ENCODE measurements around the gene TNFRSF12A. TPM values are rescaled to one million over a fixed set of nuclear protein-coding genes. Genes with fewer than 3 reads are reported as not detected.

The TNFRSF12A gene
- total and polyA plus RNA-seq, 2 of the 13 experiments (the other 11 are each of a cell fraction or from before 2014, with no cell fraction given) = 61.9 to 66.0 TPM

DNA sequence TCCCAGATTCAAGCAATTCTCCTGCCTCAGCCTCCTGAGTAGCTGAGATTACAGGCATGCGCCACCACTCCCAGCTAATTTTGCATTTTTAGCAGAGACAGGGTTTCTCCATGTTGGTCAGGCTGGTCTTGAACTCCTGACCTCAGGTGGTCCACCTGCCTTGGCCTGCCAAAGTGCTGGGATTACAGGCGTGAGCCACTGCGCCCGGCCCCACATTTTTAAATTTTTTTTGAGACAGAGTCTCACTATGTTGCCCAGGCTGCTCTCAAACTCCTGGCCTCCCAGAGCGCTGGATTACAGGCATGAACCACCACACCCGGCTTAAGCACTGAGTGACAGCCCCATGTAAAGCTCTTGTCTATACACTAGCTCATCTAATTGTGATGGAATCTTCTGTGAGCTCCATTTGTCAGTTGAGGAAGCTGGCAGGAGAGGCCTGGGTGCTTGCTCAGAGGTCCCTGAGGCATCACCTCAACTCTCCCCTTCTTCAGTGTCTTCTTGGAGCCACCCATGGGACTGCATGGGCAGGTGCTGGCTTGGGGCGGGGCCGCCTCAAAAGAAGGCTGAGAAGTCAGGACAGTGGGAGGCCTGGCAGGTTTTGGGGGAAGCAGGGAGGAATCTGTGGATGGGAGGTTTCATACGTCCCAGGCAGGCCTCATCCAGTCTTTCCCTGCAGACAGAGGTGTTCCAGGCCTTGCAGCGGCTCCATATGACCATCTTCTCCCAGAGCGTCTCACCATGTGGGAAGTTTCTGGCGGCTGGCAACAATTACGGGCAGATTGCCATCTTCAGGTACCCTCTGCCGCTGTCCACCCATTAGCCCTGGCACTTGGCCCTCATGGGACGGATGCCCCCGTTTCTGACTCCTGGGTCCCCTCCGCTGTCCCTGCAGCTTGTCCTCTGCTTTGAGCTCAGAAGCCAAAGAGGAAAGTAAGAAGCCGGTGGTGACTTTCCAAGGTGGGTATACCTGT lies 5.1 kb downstream of the TNFRSF12A start:
- no peaks in the 10 kb centered on the region for H3K9me3 ChIP-seq (ENCODE audit: low read length)
- ATAC-seq (no peak), DNase-seq (ENCODE audit: low spot score) (no peak), FAIRE-seq (no peak)
- no peak overlapping the region for H3K4me3 ChIP-seq (replicated peaks in 1 of 3; ENCODE audit: insufficient read depth in 1 of 3, low read depth in 2 of 3, low read length in 3 of 3)
- H3K9ac ChIP-seq (ENCODE audit: insufficient read depth, low read depth, low read length) = no peak overlapping the region
- no peak for TF ChIP-seq ZNF335 (CRISPR knock-in tag; IDR thresholded peaks at IDR 0.05)
- TF ChIP-seq ZNF17 (CRISPR knock-in tag; IDR thresholded peaks at IDR 0.05) = no peak
- no peak for TF ChIP-seq ZNF710 (CRISPR knock-in tag; IDR thresholded peaks at IDR 0.05; ENCODE audit: borderline replicate concordance)
- no peak for TF ChIP-seq PHF8 (CRISPR knock-in tag; IDR thresholded peaks at IDR 0.05)
- no peak for TF ChIP-seq ATAD3A (CRISPR knock-in tag; IDR thresholded peaks at IDR 0.05)
- no peak overlapping the region for H3K27ac ChIP-seq (ENCODE audit: extremely low read length, insufficient read depth, low read length)
- intact Hi-C loops (cut with micrococcal nuclease; ENCODE audit: unreplicated experiment) = no loop called here
- ChIA-PET POLR2A (interaction anchor here (0.9 to 18.8 kb wide), 3 partner anchors 16 to 104 kb away, joined by 4 to 750 read pairs (median 48); partner anchors contain the start of genes CLDN9 and PKMYT1), CTCF (ENCODE audit: low intra/inter-chr PET ratio, low total read pairs) (no interaction called here)
- H3K36me3 ChIP-seq (replicated peaks in 1 of 2; ENCODE audit: control insufficient read depth in 1 of 2, insufficient read depth in 2 of 2, low read length in 2 of 2) = peaks cover 16 to 17% of the 10 kb centered on the region in 2 experiments; a peak in 4 of 5 replicates
- peaks cover 5% of the 10 kb centered on the region for H3K79me2 ChIP-seq (ENCODE audit: insufficient read depth, low read length)
- H3K4me1 ChIP-seq (ENCODE audit: insufficient read depth, low read length) = peaks cover 52% of the 10 kb centered on the region
- peaks cover 2 to 19% of the 10 kb centered on the region in 2 experiments for H3K27me3 ChIP-seq (ENCODE audit: control insufficient read depth in 1 of 2, insufficient read depth in 2 of 2, low read length in 2 of 2)
- no peak overlapping the region; the same call in 1 of the 2 replicates for H3K4me2 ChIP-seq (ENCODE audit: low read depth, low read length)
- no peak overlapping the region for H2AFZ ChIP-seq (ENCODE audit: low read length)
- H4K20me1 ChIP-seq (ENCODE audit: insufficient read depth, low read length) = peaks cover 31% of the 10 kb centered on the region; the same call in 1 of the 2 replicates
- in situ Hi-C loops (cut with HindIII; ENCODE audit: extremely low pct_ligation_motif_present, low pct_unique_long_range_greater_than_20kb) = no loop called here
- BruUV-seq (replicated peaks) = no TSS peak
- 98% methylated on average over 17 of the region's 18 CpGs for whole genome bisulfite sequencing (ENCODE audit: low lambda C conversion rate)

All from HepG2 (cell line).